ENCODE data around the gene TTC39C. TPM values are rescaled to one million over a fixed set of nuclear protein-coding genes. Genes with fewer than 3 reads are reported as not detected.

Gene TTC39C
- total and polyA plus RNA-seq, 12 donors, result 28.9 to 77.6 (median 49.3) TPM

- 92 to 97% (median 95%) methylated on average over 13 of the region's 13 CpGs for WGBS, 4 donors
- Histone ChIP-seq H3K4me1 (replicated peaks in 1 of 2) (peaks cover 9 to 27% of the 10 kb centered on the region in 2 donors), H3K27me3 (no peaks in the 10 kb centered on the region), H3K4me3 (no peak overlapping the region), H3K9me3 (replicated peaks in 1 of 3) (no peaks in the 10 kb centered on the region), H3K36me3 (replicated peaks in 1 of 2) (no peaks in the 10 kb centered on the region), H3K27ac (no peak overlapping the region)
- TF ChIP-seq POLR2A (IDR thresholded peaks at IDR 0.05) (no peak), CTCF (IDR thresholded peaks at IDR 0.05) (no peak)
- no peak for DNase-seq
- intact Hi-C loops (cut with DNase I), result no loop called here
These were observed 19.4 kb upstream of the TTC39C start for GRCh38 chr18:23995180-23995579.

- WGBS, 4 donors, result 78 to 100% (median 93%) methylated on average over 2 of the region's 2 CpGs
- Histone ChIP-seq H3K4me1 (replicated peaks in 1 of 2) (peaks cover 0 to 14% of the 10 kb centered on the region in 2 donors), H3K27ac (no peak overlapping the region), H3K27me3 (no peaks in the 10 kb centered on the region), H3K4me3 (no peak overlapping the region), H3K36me3 (replicated peaks in 1 of 2) (no peaks in the 10 kb centered on the region), H3K9me3 (replicated peaks in 1 of 3) (no peaks in the 10 kb centered on the region)
- intact Hi-C loops (cut with DNase I), result no loop called here
- DNase-seq, result no peak
- TF ChIP-seq CTCF (IDR thresholded peaks at IDR 0.05) (no peak), POLR2A (IDR thresholded peaks at IDR 0.05) (no peak)
These were observed 16.5 kb upstream of the TTC39C start for GRCh38 chr18:23998018-23998417.

GRCh38 chr18:23998820-23999219 is 15.7 kb upstream of the TTC39C start:
- TF ChIP-seq POLR2A (IDR thresholded peaks at IDR 0.05) (no peak), CTCF (IDR thresholded peaks at IDR 0.05) (no peak)
- Histone ChIP-seq H3K4me3 (no peak overlapping the region), H3K27me3 (no peaks in the 10 kb centered on the region), H3K9me3 (replicated peaks in 1 of 3) (no peaks in the 10 kb centered on the region), H3K27ac (no peak overlapping the region), H3K4me1 (replicated peaks in 1 of 2) (peaks cover 0 to 9% of the 10 kb centered on the region in 2 donors), H3K36me3 (replicated peaks in 1 of 2) (no peaks in the 10 kb centered on the region)
- 46 to 49% (median 47%) methylated on average over 4 of the region's 4 CpGs for WGBS, 4 donors
- DNase-seq, result no peak
- intact Hi-C loops (cut with DNase I), result no loop called here

GRCh38 chr18:24000613-24001490 is 13.7 kb upstream of the TTC39C start:
- Histone ChIP-seq H3K27me3 (no peaks in the 10 kb centered on the region), H3K4me1 (replicated peaks in 1 of 2) (no peaks in the 10 kb centered on the region), H3K4me3 (no peak overlapping the region), H3K36me3 (replicated peaks in 1 of 2) (no peaks in the 10 kb centered on the region), H3K9me3 (replicated peaks in 1 of 3) (no peaks in the 10 kb centered on the region), H3K27ac (no peak overlapping the region)
- 66 to 79% (median 76%) methylated on average over 8 of the region's 8 CpGs for WGBS, 4 donors
- DNase-seq, result no peak
- intact Hi-C loops (cut with DNase I), result loop anchor here in 1 of 2 donors (10.0 kb wide), 1 partner anchor 124 kb away; no protein-coding TSS in a partner anchor
- TF ChIP-seq POLR2A (IDR thresholded peaks at IDR 0.05) (no peak), CTCF (IDR thresholded peaks at IDR 0.05) (no peak)
